Measurements from ENCODE around the gene HSPB8. TPM values are rescaled to one million over a fixed set of nuclear protein-coding genes. Genes with fewer than 3 reads are reported as not detected.
A peak's percentile ranks its signal among the peaks of the same experiment; 100 is the strongest.

The HSPB8 gene
- total RNA-seq, 1 experiment from 2014 or later, result 6.7 TPM

- ChIA-PET POLR2A (interaction anchor here (1.1 to 4.0 kb wide), 3 partner anchors 19 to 175 kb away, joined by 3 to 15 read pairs (median 5); partner anchors contain the start of genes HSPB8 and SRRM4), CTCF (interaction anchor here (0.6 to 3.7 kb wide), 26 partner anchors 11 to 511 kb away, joined by 3 to 24 read pairs (median 4); partner anchors contain the start of genes HSPB8, PRKAB1 and SRRM4)
- peaks cover 11% of the 10 kb centered on the region for H3K36me3 Mint-ChIP-seq
- peaks cover 11% of the 10 kb centered on the region for H3K9me3 Mint-ChIP-seq
- no peaks in the 10 kb centered on the region for H3K27me3 Mint-ChIP-seq (ENCODE audit: low read depth)
- peaks cover 22% of the 10 kb centered on the region for H3K4me1 Mint-ChIP-seq
- peak; percentile 53 for ATAC-seq
- H3K27ac Mint-ChIP-seq, result no peak overlapping the region
- peak; percentile 86 for DNase-seq (ENCODE audit: low spot score)
- H3K4me3 Mint-ChIP-seq, result no peak overlapping the region
- TF ChIP-seq, protein P1, sequence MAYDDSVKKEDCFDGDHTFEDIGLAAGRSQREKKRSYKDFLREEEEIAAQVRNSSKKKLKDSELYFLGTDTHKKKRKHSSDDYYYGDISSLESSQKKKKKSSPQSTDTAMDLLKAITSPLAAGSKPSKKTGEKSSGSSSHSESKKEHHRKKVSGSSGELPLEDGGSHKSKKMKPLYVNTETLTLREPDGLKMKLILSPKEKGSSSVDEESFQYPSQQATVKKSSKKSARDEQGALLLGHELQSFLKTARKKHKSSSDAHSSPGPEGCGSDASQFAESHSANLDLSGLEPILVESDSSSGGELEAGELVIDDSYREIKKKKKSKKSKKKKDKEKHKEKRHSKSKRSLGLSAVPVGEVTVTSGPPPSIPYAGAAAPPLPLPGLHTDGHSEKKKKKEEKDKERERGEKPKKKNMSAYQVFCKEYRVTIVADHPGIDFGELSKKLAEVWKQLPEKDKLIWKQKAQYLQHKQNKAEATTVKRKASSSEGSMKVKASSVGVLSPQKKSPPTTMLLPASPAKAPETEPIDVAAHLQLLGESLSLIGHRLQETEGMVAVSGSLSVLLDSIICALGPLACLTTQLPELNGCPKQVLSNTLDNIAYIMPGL (CRISPR knock-in tag; IDR thresholded peaks at IDR 0.05), result peak; percentile 58; the same call in 1 of the 2 replicates
- TF ChIP-seq NFATC4 (CRISPR knock-in tag; IDR thresholded peaks at IDR 0.05) (peak; percentile 63; the same call in 1 of the 2 replicates), ZBTB21 (CRISPR knock-in tag; IDR thresholded peaks at IDR 0.05; ENCODE audit: borderline replicate concordance) (0 out of 2 replicates have a peak, but pooled peaks have one; percentile 10), ZSCAN18 (CRISPR knock-in tag; IDR thresholded peaks at IDR 0.05) (peak; percentile 59; the same call in 1 of the 2 replicates), ZNF281 (CRISPR knock-in tag; IDR thresholded peaks at IDR 0.05) (0 out of 2 replicates have a peak, but pooled peaks have one; percentile 14), ERG (CRISPR knock-in tag; IDR thresholded peaks at IDR 0.05) (0 out of 2 replicates have a peak, but pooled peaks have one; percentile 81), SMAD3 (CRISPR knock-in tag; IDR thresholded peaks at IDR 0.05; ENCODE audit: borderline replicate concordance) (peak; percentile 65; the same call in 1 of the 2 replicates), TP53 (CRISPR knock-in tag; IDR thresholded peaks at IDR 0.05) (0 out of 2 replicates have a peak, but pooled peaks have one; percentile 57), CREB1 (CRISPR knock-in tag; IDR thresholded peaks at IDR 0.05) (no peak), PRRX2 (CRISPR knock-in tag; IDR thresholded peaks at IDR 0.05) (0 out of 2 replicates have a peak, but pooled peaks have one; percentile 67), STAT6 (CRISPR knock-in tag; conservative IDR thresholded peaks at IDR 0.05; ENCODE audit: low read depth) (no peak), ESRRA (CRISPR knock-in tag; IDR thresholded peaks at IDR 0.05; ENCODE audit: borderline replicate concordance) (no peak), ZNF232 (CRISPR knock-in tag; IDR thresholded peaks at IDR 0.05) (no peak), ZNF671 (CRISPR knock-in tag; IDR thresholded peaks at IDR 0.05) (peak; percentile 28; the same call in 1 of the 2 replicates), ARID4B (CRISPR knock-in tag; IDR thresholded peaks at IDR 0.05; ENCODE audit: borderline replicate concordance) (peak; percentile 25; the same call in 1 of the 2 replicates)
- TF ChIP-seq, protein P2, sequence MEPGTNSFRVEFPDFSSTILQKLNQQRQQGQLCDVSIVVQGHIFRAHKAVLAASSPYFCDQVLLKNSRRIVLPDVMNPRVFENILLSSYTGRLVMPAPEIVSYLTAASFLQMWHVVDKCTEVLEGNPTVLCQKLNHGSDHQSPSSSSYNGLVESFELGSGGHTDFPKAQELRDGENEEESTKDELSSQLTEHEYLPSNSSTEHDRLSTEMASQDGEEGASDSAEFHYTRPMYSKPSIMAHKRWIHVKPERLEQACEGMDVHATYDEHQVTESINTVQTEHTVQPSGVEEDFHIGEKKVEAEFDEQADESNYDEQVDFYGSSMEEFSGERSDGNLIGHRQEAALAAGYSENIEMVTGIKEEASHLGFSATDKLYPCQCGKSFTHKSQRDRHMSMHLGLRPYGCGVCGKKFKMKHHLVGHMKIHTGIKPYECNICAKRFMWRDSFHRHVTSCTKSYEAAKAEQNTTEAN (CRISPR knock-in tag; IDR thresholded peaks at IDR 0.05), result 0 out of 2 replicates have a peak, but pooled peaks have one; percentile 45
- TF ChIP-seq, protein P3, sequence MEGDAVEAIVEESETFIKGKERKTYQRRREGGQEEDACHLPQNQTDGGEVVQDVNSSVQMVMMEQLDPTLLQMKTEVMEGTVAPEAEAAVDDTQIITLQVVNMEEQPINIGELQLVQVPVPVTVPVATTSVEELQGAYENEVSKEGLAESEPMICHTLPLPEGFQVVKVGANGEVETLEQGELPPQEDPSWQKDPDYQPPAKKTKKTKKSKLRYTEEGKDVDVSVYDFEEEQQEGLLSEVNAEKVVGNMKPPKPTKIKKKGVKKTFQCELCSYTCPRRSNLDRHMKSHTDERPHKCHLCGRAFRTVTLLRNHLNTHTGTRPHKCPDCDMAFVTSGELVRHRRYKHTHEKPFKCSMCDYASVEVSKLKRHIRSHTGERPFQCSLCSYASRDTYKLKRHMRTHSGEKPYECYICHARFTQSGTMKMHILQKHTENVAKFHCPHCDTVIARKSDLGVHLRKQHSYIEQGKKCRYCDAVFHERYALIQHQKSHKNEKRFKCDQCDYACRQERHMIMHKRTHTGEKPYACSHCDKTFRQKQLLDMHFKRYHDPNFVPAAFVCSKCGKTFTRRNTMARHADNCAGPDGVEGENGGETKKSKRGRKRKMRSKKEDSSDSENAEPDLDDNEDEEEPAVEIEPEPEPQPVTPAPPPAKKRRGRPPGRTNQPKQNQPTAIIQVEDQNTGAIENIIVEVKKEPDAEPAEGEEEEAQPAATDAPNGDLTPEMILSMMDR (IDR thresholded peaks at IDR 0.05), result 0 out of 2 replicates have a peak, but pooled peaks have one; percentile 19
Measured at GRCh38 chr12:119156401-119157044, 22.2 kb upstream of the HSPB8 start.

All from WTC11 (cell line).